Measurements from ENCODE around the gene HLA-DMA.
A peak's percentile ranks its signal among the peaks of the same experiment; 100 is the strongest.
"Not testable (repeated sequence)": the region's sequence is repeated elsewhere in the genome, so short reads cannot be mapped to it uniquely, and the experiment has no call there.

HLA-DMA gene

DNA sequence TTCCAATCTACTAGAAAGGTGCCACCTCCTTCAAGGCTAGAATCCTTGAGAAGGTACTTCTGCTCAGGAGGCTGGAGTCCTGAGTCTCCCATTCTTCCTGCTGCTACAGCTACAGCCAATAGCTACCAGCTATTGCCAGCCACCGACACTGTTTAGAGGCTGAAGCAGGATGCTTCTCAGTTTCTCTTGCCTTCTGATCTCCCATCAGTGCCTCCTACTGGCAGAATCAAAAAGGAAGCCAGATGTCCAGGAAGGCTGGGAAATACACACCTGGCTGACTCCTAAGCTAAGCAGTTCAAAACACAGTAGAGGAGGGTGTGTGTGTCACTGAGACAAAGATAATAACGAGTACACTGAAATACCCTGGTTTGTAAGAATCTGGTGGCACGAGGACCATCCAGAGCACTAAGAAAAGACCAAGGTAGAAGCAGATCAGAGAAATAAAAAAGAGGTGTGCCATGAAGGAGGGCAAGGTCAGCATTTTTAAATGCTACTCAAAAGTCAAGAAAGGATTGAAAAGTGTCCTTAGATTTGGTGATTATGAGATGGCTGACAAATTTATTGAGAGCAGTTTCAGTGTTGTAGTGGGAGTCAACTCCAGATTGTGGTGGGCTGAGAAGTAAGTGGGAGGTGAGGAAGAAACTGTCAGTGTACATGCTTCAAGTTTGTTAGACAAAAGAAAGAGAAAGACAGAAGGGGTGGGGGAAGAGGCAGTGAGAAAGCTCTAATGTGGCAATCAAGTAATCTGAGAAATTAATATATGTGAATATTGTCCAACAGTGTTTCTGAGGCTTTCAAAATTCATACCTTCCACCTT lies 2.3 kb upstream of the HLA-DMA start:
- DNase-seq = no peak

DNA sequence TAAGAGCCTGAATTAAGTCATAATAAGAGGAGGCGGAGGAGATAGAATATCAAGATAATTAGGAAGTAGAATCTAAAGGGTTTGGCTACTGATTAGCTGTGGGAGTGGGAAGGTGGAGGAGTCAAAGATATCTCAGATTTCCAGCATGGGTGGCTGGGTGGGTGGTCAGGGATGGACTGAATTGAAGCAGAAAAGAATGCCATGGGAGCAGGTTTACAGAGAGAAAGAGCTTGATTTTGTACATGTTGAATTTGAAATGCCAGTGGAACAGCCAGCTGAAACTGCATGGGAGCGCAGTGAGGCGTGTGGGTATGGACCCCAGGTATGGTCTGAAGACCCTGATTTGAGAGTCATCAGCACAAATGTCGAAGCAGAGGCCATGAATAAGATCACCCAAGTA lies 1.4 kb upstream of the HLA-DMA start:
- DNase-seq = no peak

DNA sequence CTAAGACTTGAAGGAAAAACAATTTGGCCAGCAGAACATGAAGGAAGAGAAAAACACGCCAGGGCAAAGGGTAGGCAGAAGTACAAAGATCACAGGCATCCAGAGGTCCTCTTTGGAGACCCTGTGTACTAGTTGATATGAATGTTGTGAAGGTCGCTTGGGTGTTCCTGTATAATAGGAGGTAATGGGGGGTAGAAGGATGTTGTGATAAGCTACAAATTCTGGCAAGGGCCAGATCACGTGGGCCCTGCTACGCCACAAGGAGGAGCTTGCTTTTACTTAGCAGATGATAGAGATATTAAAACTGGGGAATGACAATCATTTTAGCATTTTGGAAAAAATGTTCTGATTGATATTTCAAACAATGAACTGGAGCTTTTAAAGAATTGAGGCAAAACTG lies 878 bp upstream of the HLA-DMA start:
- no peak for DNase-seq

DNA sequence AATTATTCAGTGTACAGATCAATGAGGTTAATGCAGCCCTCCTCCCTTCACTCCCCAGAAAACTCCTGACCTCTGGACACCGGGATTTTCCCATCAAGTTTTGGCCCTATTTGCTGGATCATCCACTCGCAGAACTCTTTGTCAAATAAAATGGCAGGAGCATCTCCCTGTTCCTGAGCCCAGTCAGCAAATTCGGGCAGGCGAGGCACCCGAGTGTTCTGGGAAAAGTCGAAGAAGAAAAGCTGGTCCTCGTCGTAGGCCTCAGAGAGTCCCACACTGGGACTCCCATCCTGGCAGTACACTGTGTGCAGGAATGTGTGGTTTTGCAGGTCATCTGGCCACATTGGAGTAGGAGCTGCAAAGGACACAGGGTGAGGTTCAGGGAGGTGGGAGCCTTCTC lies 2.4 kb downstream of the HLA-DMA start:
- DNase-seq = no peak

DNA sequence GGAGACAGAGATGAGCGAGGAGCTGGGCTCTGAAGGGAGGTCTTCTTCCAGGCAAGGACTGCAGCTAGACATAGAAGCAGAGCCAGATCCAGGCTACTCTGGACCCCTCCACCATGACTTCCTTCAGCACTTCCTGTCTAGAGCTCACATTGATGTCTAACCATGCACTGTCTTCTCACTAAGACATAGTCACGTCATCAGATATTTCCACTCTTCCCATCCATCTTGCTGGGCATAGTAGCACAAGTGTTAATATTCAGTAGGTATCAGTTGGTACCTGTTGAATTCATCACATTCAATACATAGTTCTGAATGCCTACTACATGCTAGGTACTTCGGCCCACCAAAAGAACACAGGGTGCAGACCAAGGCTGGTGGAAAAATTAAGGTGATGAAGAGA lies 2.9 kb downstream of the HLA-DMA start:
- DNase-seq = no peak

DNA sequence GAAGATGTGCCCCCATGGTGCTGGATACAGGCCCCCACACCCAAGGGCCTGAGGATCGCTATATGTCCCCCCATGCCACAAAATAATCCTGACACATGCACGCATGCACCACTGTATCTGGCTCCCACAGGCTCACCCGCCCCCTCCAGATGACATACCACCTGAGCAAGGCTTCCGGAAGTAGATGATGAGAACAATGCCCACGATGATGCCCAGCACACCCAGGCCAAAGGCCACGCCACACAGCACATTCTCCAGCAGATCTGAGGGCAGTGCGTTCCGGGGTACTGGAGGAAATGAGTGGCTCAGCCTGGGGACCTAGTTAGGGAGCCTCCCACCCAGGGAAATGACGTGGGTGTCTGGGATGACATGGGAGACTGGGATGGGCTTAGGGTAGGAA lies 3.8 kb downstream of the HLA-DMA start:
- no peak for DNase-seq

DNA sequence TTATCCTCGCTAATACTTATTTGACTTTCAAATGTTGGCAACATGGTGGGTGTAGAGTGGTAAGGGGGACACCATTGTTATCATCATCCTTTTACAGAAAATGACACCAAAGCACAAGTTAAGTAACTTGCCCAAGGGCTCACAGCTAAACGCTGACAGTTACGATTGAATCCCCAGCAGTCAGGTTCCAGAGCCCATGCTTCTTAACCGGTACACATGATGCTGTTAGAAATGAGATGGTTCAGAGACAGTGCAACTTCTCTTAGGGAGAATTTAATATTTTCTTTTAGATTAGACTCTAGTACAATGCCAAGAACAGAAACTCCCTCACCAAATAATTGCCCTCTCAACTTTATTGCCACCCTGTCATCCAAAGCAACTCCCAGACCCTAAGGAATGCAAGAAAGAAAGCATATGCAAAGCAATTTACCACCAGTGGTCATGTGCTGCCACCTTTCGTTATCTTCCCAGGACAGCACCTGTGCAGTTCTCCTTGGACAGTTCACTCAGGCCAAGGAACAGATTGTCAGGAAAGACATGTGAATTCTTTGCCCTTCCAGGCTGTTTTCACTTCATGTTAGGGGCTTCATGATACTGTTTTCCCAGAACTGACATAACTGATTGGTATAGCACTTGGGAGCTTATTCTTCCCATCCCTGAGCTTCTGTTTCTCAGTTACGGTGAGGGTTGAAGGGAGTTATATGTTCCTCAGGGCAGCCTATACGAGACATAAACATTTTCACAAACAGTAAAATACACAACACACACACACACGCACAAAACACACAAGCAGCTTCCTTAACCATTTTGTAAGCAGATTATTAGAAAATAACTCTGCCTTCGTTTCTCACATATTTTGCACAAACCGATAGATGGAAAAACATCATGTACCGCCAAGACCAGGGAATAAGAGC lies 5.1 kb downstream of the HLA-DMA start:
- DNase-seq = peak in 1 of 56 donors; percentile 2

DNA sequence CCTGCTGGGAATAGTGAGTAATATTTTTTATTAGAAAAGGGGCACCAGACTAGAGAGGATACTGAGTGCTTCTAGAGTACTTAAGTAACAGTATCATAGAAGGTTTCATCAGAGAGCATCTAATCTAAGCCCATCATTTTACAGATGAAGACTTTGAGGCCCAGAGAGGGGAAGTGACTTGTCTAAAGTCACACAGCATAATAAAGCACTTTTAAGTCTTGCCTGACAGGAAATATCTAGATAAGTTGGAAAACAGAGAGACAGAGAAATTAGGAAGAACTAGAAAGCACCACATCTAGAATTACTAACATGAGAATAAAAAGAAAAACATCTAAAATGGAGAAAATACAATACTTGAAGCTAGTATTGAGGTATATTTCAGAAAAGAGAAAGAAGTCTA lies 6.0 kb downstream of the HLA-DMA start:
- DNase-seq = no peak

DNA sequence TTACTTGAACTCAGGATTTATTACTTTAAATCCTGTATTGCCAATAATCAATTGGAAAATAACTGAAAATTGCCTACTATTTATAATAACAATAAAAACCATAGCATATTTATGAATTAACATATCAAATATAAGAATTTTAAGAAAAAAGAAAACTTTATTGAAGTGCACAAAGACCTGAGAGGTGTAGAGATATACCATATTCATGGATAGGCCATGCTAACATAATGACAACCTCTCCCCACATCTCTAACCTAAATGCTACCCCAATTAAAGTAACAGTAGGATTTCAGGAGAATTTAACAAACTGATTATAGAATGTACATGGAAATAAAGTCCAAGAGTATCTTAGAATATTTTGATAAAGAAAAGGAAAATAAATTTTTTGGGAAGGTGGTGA lies 6.9 kb downstream of the HLA-DMA start:
- no peak for DNase-seq

DNA sequence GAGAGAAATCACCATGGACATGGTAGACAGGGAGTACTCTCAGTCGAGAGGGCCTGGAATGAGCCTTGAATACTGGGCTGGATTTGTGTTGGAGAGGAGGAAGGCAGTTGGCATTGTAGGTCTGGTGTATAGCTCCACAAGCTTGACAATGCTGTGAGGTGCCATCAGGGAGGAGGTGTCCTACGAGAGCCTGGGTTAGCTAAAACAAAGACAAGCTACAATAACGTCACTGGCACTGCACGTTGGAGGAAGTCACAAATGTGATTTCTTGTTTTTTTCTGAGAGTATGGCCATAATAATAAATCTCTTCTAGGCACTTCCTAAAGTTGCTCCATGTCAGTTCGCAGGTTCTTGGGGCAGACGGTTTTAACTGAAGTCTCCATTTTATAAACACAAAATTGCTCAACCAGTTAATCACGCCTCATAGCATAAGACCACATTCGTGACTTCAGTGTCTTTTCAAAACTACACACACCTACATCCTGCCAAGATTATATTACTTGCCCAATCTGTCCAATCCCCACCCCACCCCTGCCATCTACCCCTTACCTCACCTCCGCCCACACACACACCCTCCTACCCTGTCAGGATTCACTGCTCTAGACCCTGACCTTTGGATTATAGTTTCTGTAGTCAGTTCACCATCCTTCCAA lies 7.7 kb downstream of the HLA-DMA start:
- DNase-seq = no peak

DNA sequence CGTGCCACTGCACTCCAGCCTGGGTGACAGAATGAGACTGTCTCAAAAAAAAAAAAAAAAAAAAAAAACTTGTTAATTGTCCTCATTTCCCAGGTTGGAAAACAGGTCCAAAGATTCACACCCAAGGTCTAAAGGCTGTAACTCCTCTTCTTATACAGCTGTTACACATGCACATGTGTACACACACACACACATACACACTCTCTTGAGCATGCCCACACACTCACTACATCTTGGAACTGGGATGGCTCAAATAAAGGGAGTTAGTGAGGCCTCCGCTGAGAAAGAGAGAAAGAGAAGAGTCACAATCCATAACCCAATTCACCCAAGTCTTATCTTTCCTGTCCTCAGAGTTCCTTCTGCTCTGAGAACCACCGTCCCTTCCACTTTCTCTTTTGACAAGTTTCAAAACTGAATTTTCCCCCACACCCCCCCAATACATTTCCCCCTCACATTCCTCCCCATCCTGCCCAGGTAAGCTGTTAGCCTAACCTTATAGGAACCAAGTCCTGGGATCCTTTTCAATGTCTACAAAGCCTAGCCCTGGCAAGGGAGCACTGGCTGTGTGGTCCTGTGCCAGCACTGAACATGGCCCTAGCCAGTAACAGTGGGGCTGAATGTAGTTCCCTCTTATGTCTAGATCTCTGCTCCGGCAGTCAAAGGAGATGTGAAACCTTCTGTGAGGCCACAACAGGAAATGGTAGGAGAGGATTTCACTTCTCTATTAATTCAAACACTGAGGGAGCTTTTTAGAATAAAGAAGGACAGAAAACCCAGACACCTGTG lies 8.8 kb downstream of the HLA-DMA start:
- peak in 4 of 56 donors; percentile 8 to 19 (median 16) for DNase-seq

DNA sequence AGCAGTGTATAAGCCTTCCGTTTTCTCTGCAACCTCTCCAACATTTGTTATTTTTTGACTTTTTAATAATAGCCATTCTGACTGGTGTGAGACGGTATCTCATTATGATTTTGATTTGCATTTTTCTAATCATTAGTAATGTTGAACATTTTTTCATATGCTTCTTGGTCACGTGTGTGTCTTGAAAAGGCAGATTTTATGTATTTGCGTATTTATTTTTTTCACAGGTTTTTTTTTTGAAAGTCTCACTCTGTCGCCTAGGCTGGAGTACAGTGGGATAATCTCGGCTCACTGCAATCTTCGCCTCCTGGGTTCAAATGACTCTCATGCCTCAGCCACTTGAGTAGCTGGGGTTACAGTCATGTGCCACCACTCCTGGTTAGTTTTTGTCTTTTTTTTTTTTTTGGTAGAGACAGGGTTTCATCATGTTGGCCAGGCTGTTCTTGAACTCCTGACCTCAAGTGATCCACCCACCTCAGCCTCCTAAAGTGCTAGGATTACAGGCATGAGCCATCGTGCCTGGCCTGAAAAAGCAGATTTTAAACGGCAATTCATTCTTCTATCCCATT lies 10.3 kb downstream of the HLA-DMA start:
- DNase-seq = not testable (repeated sequence)

DNA sequence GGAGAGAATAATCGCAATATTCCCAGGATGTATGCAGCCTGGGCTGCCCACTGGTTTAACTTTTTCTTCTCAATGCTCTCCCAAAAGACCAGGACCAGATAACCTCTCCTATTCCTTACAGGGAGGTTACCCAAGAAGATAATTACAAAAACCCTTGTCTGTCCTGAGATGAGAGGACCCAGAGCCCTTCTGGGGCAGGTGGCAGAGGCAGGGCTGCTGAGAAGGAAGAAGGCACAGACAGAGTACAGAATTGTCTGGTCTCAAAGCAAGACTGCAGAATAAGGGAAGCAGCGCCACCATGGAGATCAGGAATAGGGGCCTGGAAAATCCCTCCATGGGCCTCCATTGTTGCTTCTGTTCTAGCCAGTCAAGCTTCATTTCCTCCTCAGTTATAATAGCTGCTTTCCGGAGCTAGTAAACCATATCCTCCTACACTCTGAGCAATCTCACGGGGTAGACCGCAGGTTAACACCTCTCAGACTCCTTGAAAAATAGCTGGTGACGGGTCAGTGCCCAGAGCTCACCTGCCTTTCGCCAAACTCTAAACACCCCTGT lies 11.6 kb downstream of the HLA-DMA start:
- DNase-seq = peak in 1 of 56 donors; percentile 5

DNA sequence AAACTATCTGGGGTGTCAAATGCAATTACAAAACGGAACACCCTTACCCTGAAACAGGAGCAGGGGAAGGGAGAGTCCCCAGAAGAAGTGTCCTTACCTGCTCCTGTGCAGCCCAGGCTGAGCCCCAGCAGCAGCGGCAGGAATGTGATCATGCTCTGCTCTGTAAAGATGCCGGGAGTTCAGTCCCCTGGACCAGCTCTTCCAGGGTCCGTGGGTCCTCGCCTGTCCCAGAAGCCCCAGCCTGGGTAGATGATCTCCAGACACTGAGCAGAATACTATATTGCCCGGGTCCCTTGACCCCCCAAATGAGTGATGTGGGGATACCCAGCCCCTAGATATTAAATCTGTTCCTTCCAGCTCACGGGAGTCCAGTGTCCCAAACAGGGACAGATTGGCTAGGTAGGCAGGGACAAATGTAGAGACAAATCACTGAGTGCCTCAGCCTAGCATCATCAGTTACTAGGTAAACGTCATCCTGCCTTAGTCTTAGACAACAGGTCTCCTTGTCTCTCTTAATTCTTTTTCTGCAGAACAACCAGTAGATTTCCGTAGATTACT lies 12.2 kb downstream of the HLA-DMA start, which contains the start of gene HLA-DMB:
Gene HLA-DMB, minus strand, starts transcription at position 373 of the 558 bp plus-strand sequence. Its CDS starts 221 bp downstream, at position 152.
- peak in 26 of 56 donors; percentile 8 to 71 (median 27) for DNase-seq

DNA sequence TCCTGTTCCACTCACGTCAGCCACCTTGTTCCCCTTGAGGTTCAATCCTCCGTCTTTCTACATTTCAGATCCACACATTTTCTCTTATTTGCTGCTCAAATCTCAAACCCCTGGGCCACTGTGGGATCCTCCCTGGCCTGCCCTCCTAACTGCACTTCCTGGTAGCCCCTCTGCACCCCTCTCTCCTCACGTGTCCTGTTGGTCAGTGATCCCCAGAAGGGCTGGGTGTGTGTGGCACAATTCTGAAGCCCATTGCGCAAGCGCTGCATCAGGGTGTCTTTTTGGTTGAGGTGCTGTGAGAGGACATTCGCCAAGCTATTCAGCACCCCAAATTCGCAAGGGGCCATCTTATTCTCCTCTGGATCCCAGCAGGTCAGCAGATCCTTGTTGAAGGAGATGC lies 14.4 kb downstream of the HLA-DMA start:
- no peak for DNase-seq

DNA sequence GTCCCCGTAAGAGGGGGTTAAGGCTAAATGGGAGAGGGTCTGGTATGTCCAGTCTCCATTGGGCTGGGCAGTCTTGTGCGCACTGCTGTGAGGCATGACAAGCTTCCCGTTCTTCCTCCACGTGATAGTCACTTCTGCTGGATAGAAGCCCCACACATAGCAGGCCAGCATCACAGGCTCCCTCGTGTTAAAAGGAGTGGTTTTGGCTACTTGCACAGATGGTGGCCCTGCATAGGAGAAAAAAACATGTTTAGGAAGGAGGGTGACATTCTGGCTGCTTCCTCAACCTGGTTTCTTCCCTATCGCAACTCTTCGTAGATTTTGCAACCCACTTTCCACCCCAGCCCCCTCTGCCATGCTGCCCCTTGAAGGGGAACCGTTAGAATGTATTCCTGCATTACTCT lies 15.7 kb downstream of the HLA-DMA start:
- peak in 7 of 56 donors; percentile 5 to 28 (median 19) for DNase-seq

DNA sequence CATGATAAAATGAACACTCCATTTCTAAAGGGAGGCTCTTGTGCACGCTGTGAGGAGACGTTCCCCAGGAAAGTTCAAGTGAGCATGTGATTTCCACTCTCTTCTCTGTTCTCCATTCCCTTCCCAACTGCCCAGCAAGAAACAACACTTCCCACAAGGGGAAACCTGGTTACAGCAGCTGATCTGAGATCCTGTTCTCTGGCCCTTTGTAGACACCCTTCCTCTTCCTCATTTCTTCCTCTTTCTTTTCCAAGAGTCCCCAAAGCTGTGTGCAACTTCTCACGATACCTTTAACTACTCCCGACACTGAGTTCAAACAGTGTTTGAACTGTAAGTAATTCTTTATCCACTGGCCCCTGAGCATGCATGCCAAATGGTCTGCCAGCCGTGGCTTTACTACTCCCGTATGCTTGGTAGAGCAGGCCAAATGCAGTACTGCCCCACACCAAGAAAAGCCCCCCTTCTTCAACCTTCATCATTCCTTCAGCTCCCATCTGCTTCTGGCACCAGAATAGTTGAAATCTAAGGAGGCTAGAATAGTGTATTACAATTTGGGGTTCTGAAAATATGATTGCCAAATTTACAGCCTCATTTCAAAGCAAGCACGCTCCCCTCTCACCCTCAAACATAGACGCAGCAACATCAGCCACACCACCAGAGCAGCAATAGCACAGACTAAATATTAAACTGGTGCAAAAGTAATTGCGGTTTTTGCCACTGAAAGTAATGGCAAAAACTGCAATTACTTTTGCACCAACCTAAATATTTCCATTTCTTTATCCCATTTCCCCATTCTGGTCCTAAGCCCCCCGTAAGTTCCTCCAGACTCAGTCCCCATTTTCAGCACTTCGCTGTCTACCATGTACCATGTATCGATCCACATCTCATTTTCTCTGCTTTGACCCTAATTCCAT lies 16.4 kb downstream of the HLA-DMA start:
- peak in 1 of 56 donors; percentile 8 for DNase-seq

DNA sequence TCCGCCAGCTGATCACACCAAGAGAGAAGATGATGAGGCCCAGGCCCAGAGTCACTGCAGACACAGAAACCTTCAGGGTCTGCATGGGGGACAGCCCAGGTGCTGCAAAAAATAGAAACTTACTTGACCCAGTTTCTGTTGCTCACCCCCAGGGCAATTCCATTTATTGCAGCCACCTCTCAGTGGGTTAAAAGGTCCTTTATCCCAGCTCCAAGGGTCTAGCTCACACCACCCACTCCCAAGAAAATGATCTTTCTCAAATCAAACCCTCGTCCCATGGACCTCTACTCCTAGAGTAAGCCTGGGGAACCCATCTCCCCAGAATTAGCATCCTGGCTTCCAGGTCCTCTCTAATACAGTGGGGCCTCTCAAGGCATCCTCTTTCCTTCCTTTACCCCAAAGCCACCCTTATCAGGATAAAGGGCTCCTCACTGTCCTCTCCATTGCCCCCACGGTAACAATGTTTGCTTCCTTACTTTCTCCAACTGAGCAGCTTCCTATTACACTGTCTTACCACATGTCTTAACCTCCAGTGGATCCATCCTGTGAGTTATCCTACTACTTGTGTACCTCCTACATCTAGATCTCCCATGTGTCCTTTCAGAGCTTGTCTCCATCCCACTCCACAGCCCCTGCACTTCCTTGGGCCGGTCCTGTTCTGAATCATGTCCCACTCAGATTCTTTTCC lies 17.2 kb downstream of the HLA-DMA start:
- no peak for DNase-seq

Data from nucleus accumbens (tissue), 56 donors.